Measurements from ENCODE around the gene SLA2. TPM values are rescaled to one million over a fixed set of nuclear protein-coding genes. Genes with fewer than 3 reads are reported as not detected.

The SLA2 gene
- polyA plus RNA-seq, 1 experiment: not detected

- Histone ChIP-seq H3K27me3 (ENCODE audit: control insufficient read depth, insufficient read depth, low read length) (no peaks in the 10 kb centered on the region), H3K36me3 (ENCODE audit: control insufficient read depth, insufficient read depth, low read length) (no peaks in the 10 kb centered on the region), H3K4me3 (ENCODE audit: low read depth, low read length) (no peak overlapping the region)
- DNase-seq (ENCODE audit: low read depth): no peak
- TF ChIP-seq CTCF (IDR thresholded peaks at IDR 0.05; ENCODE audit: insufficient read depth, low read depth, low read length): no peak
- CTCF ChIA-PET: interaction anchor here (1.1 kb wide), 1 partner anchor 9 kb away, joined by 3 read pairs; no protein-coding TSS in a partner anchor
- POLR2A ChIA-PET: no interaction called here
Measured at GRCh38 chr20:36601540-36601939, 44.5 kb downstream of the SLA2 start.

- ChIA-PET CTCF (interaction anchor here (1.9 kb wide), 1 partner anchor 11 kb away, joined by 7 read pairs; no protein-coding TSS in a partner anchor), POLR2A (no interaction called here)
Measured at GRCh38 chr20:36599912-36600345, 46.1 kb downstream of the SLA2 start.

GRCh38 chr20:36593347-36593929, 52.6 kb downstream of the SLA2 start:
- DNase-seq (ENCODE audit: low read depth): no peak
- ChIA-PET CTCF (interaction anchor here (1.3 to 2.8 kb wide), 3 partner anchors 8 to 36 kb away, joined by 3 to 15 read pairs (median 7); partner anchors contain the start of gene TGIF2), POLR2A (no interaction called here)
- Histone ChIP-seq H3K4me3 (ENCODE audit: low read depth, low read length) (no peak overlapping the region), H3K27me3 (ENCODE audit: control insufficient read depth, insufficient read depth, low read length) (no peaks in the 10 kb centered on the region), H3K36me3 (ENCODE audit: control insufficient read depth, insufficient read depth, low read length) (peaks cover 5% of the 10 kb centered on the region; the same call in 1 of the 2 replicates)
- TF ChIP-seq CTCF (IDR thresholded peaks at IDR 0.05; ENCODE audit: insufficient read depth, low read depth, low read length): no peak

More at GRCh38 chr20:36599912-36600345, 46.1 kb downstream of the SLA2 start:
- H3K27me3 ChIP-seq (ENCODE audit: control insufficient read depth, insufficient read depth, low read length): no peaks in the 10 kb centered on the region
- no peak overlapping the region for H3K4me3 ChIP-seq (ENCODE audit: low read depth, low read length)
- no peaks in the 10 kb centered on the region for H3K36me3 ChIP-seq (ENCODE audit: control insufficient read depth, insufficient read depth, low read length)
- no peak for DNase-seq (ENCODE audit: low read depth)
- TF ChIP-seq CTCF (IDR thresholded peaks at IDR 0.05; ENCODE audit: insufficient read depth, low read depth, low read length): no peak

GRCh38 chr20:36591854-36592641, 53.9 kb downstream of the SLA2 start:
- POLR2A ChIA-PET: interaction anchor here (0.6 kb wide), 1 partner anchor 244 kb away, joined by 17 read pairs; no protein-coding TSS in a partner anchor
- CTCF ChIA-PET: interaction anchor here (1.1 to 2.8 kb wide), 5 partner anchors 10 to 50 kb away, joined by 3 to 15 read pairs (median 4); partner anchors contain the start of genes MYL9 and RAB5IF
- Histone ChIP-seq H3K27me3 (ENCODE audit: control insufficient read depth, insufficient read depth, low read length) (no peaks in the 10 kb centered on the region), H3K4me3 (ENCODE audit: low read depth, low read length) (no peak overlapping the region), H3K36me3 (ENCODE audit: control insufficient read depth, insufficient read depth, low read length) (peaks cover 7% of the 10 kb centered on the region)
- DNase-seq (ENCODE audit: low read depth): no peak
- TF ChIP-seq CTCF (IDR thresholded peaks at IDR 0.05; ENCODE audit: insufficient read depth, low read depth, low read length): peak; percentile 61

GRCh38 chr20:36591281-36591680, 54.7 kb downstream of the SLA2 start:
- POLR2A ChIA-PET: no interaction called here

More at GRCh38 chr20:36591281-36591680, 54.7 kb downstream of the SLA2 start:
- no peak for DNase-seq (ENCODE audit: low read depth)
- Histone ChIP-seq H3K27me3 (ENCODE audit: control insufficient read depth, insufficient read depth, low read length) (no peaks in the 10 kb centered on the region), H3K4me3 (ENCODE audit: low read depth, low read length) (no peak overlapping the region), H3K36me3 (ENCODE audit: control insufficient read depth, insufficient read depth, low read length) (peaks cover 7% of the 10 kb centered on the region)
- TF ChIP-seq CTCF (IDR thresholded peaks at IDR 0.05; ENCODE audit: insufficient read depth, low read depth, low read length): no peak
- CTCF ChIA-PET: interaction anchor here (1.3 to 4.4 kb wide), 4 partner anchors 14 to 49 kb away, joined by 4 to 26 read pairs (median 11); partner anchors contain the start of genes MYL9 and RAB5IF
